Panc1 (cell line): ENCODE measurements around the gene EXOC8. TPM values are rescaled to one million over a fixed set of nuclear protein-coding genes. Genes with fewer than 3 reads are reported as not detected.

Experiments
- ATAC-seq: fragments of 200-7000 bp; cut with Tn5 transposase; 2 replicates; pipeline ENCODE4 v1.9.1; 2020; ENCODE audit warnings: mild to moderate bottlenecking, moderate library complexity
- BruUV-seq: library from RNA; stranded (reverse); fragments of 400-500 nt; replicated peaks from 2 replicates; lab custom pipeline; 2021; lab: Mats Ljungman, UMichigan
- CTCF ChIA-PET: fragments of 300-600 bp; sonication (Branson Sonifier 250); formaldehyde crosslinking; loops from one replicate; lab custom pipeline; 2022; ENCODE audit warnings: antibody characterized with exemption; lab: Charles Lee
- POLR2A ChIA-PET: fragments of 300-600 bp; sonication (Branson Sonifier 250); formaldehyde crosslinking; loops from one replicate; lab custom pipeline; 2022; ENCODE audit warnings: antibody characterized with exemption; lab: Charles Lee
- DNase-seq: peaks from one replicate; pipeline ENCODE4 v3.0.0-alpha.2; 2010; ENCODE audit warnings: low read depth, low spot score
- H3K27ac ChIP-seq: 2 replicates; pipeline ENCODE4 v1.5.1; 2011; ENCODE audit warnings: mild to moderate bottlenecking, low read length, inconsistent platforms
- H3K27me3 ChIP-seq: fragments of 200-500 bp; sonication (Bioruptor generic); 2 replicates; pipeline ENCODE4 v1.6.0; 2014; ENCODE audit warnings: low read length, inconsistent platforms; ENCODE audit not compliant: control insufficient read depth, insufficient read depth
- H3K36me3 ChIP-seq: fragments of 200-500 bp; sonication (Bioruptor generic); 2 replicates; pipeline ENCODE4 v1.5.1; 2014; ENCODE audit warnings: inconsistent platforms, mild to moderate bottlenecking, low read length, moderate library complexity; ENCODE audit not compliant: control insufficient read depth, insufficient read depth
- H3K4me1 ChIP-seq: 2 replicates; pipeline ENCODE4 v1.5.1; 2011; ENCODE audit warnings: inconsistent platforms, mild to moderate bottlenecking, low read length, moderate library complexity; ENCODE audit not compliant: control insufficient read depth, insufficient read depth
- H3K4me3 ChIP-seq, 2 experiments: 2 replicates each; pipeline ENCODE4 v1.5.1; 2011 to 2012; ENCODE audit warnings: low read depth in 2 of 2, low read length in 2 of 2, mild to moderate bottlenecking in 2 of 2, inconsistent platforms in 1 of 2, moderate library complexity in 1 of 2
- H3K9me3 ChIP-seq: fragments of 200-500 bp; sonication (Bioruptor generic); 2 replicates; pipeline ENCODE4 v1.5.1; 2014; ENCODE audit warnings: low read depth, mild to moderate bottlenecking, inconsistent platforms, low read length, moderate library complexity; ENCODE audit not compliant: control insufficient read depth, insufficient read depth
- POLR2AphosphoS5 ChIP-seq: IDR thresholded peaks from 2 replicates; pipeline ENCODE4 v1.6.1; 2012; ENCODE audit warnings: mild to moderate bottlenecking, low read depth, low read length, moderate library complexity
- SIN3A ChIP-seq: IDR thresholded peaks from 2 replicates; pipeline ENCODE4 v1.6.1; 2012; ENCODE audit warnings: low read depth, mild to moderate bottlenecking, low read length, moderate library complexity, borderline replicate concordance; ENCODE audit not compliant: insufficient read depth
- TCF7L2 ChIP-seq: IDR thresholded peaks from 2 replicates; pipeline ENCODE4 v1.6.1; 2011; ENCODE audit warnings: mild to moderate bottlenecking, low read depth, low read length, inconsistent platforms
- in situ Hi-C: cut with HindIII; loops from 2 replicates; pipeline ENCODE4 v1.10.0; 2016; ENCODE audit warnings: low sequenced_read_pairs, low pct_unique_long_range_greater_than_20kb
- intact Hi-C: fragments of 100-400 bp; cut with micrococcal nuclease; formaldehyde crosslinking; loops from one replicate; pipeline ENCODE4 v1.10.0; 2022; ENCODE audit not compliant: unreplicated experiment
- total RNA-seq: library from RNA; stranded (reverse); gene quantifications from one replicate; pipeline ENCODE4 v1.2.1, GENCODE V29; 2021; ENCODE audit not compliant: unreplicated experiment
- TF ChIP-seq, protein P1 (sequence below), 2 experiments: IDR thresholded peaks; 2 replicates each; pipeline ENCODE4 v1.6.1; 2011 to 2012; ENCODE audit warnings: low read depth in 2 of 2, control low read depth in 1 of 2, low read length in 1 of 2, mild to moderate bottlenecking in 1 of 2, moderate library complexity in 1 of 2; ENCODE audit not compliant: insufficient read depth in 1 of 2
- TF ChIP-seq, protein P2 (sequence below): fragments of 450-650 bp; IDR thresholded peaks from 2 replicates; pipeline ENCODE4 v1.5.1; 2017; ENCODE audit warnings: mild to moderate bottlenecking

EXOC8 gene
- total RNA-seq, 1 experiment from 2014 or later, result 14.0 TPM

- Histone ChIP-seq H3K4me1 (no peaks in the 10 kb centered on the region), H3K27me3 (no peaks in the 10 kb centered on the region), H3K4me3 (no peak overlapping the region), H3K27ac (no peak overlapping the region), H3K36me3 (no peaks in the 10 kb centered on the region), H3K9me3 (no peaks in the 10 kb centered on the region)
- ChIA-PET POLR2A (no interaction called here), CTCF (no interaction called here)
- DNase-seq, result no peak
- no TSS peak for BruUV-seq
- TF ChIP-seq POLR2AphosphoS5 (no peak), TCF7L2 (no peak), SIN3A (no peak)
- TF ChIP-seq, protein P1, sequence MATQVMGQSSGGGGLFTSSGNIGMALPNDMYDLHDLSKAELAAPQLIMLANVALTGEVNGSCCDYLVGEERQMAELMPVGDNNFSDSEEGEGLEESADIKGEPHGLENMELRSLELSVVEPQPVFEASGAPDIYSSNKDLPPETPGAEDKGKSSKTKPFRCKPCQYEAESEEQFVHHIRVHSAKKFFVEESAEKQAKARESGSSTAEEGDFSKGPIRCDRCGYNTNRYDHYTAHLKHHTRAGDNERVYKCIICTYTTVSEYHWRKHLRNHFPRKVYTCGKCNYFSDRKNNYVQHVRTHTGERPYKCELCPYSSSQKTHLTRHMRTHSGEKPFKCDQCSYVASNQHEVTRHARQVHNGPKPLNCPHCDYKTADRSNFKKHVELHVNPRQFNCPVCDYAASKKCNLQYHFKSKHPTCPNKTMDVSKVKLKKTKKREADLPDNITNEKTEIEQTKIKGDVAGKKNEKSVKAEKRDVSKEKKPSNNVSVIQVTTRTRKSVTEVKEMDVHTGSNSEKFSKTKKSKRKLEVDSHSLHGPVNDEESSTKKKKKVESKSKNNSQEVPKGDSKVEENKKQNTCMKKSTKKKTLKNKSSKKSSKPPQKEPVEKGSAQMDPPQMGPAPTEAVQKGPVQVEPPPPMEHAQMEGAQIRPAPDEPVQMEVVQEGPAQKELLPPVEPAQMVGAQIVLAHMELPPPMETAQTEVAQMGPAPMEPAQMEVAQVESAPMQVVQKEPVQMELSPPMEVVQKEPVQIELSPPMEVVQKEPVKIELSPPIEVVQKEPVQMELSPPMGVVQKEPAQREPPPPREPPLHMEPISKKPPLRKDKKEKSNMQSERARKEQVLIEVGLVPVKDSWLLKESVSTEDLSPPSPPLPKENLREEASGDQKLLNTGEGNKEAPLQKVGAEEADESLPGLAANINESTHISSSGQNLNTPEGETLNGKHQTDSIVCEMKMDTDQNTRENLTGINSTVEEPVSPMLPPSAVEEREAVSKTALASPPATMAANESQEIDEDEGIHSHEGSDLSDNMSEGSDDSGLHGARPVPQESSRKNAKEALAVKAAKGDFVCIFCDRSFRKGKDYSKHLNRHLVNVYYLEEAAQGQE (IDR thresholded peaks at IDR 0.05; ENCODE audit: insufficient read depth in 1 of 2, low read depth in 2 of 2, low read length in 1 of 2), result no peak
- TF ChIP-seq, protein P2, sequence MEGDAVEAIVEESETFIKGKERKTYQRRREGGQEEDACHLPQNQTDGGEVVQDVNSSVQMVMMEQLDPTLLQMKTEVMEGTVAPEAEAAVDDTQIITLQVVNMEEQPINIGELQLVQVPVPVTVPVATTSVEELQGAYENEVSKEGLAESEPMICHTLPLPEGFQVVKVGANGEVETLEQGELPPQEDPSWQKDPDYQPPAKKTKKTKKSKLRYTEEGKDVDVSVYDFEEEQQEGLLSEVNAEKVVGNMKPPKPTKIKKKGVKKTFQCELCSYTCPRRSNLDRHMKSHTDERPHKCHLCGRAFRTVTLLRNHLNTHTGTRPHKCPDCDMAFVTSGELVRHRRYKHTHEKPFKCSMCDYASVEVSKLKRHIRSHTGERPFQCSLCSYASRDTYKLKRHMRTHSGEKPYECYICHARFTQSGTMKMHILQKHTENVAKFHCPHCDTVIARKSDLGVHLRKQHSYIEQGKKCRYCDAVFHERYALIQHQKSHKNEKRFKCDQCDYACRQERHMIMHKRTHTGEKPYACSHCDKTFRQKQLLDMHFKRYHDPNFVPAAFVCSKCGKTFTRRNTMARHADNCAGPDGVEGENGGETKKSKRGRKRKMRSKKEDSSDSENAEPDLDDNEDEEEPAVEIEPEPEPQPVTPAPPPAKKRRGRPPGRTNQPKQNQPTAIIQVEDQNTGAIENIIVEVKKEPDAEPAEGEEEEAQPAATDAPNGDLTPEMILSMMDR, result no peak
- in situ Hi-C loops (no loop called here), intact Hi-C loops (no loop called here)
- 0 out of 2 replicates have a peak, but pooled peaks have one; percentile 29 for ATAC-seq
Observed at GRCh38 chr1:231318568-231318967, 19.1 kb downstream of the EXOC8 start.

- in situ Hi-C loops, result no loop called here
- CTCF ChIA-PET, result no interaction called here
- POLR2A ChIA-PET, result no interaction called here
Observed at GRCh38 chr1:231318015-231318355, 19.7 kb downstream of the EXOC8 start.

More at GRCh38 chr1:231318015-231318355, 19.7 kb downstream of the EXOC8 start:
- DNase-seq, result no peak
- H3K27me3 ChIP-seq, result no peaks in the 10 kb centered on the region
- intact Hi-C loops, result no loop called here
- TF ChIP-seq, protein P1 (IDR thresholded peaks at IDR 0.05; ENCODE audit: insufficient read depth in 1 of 2, low read depth in 2 of 2, low read length in 1 of 2), result no peak
- TF ChIP-seq POLR2AphosphoS5, result no peak
- TF ChIP-seq TCF7L2, result no peak
- TF ChIP-seq, protein P2, result no peak
- no peak for TF ChIP-seq SIN3A
- no peak for ATAC-seq
- no peaks in the 10 kb centered on the region for H3K36me3 ChIP-seq
- H3K27ac ChIP-seq, result no peak overlapping the region
- BruUV-seq, result no TSS peak
- no peaks in the 10 kb centered on the region for H3K4me1 ChIP-seq
- no peaks in the 10 kb centered on the region for H3K9me3 ChIP-seq
- no peak overlapping the region for H3K4me3 ChIP-seq
